HG02870 (cell line): ENCODE measurements around the gene KISS1R.
A peak's percentile ranks its signal among the peaks of the same experiment; 100 is the strongest.

Experiments used
- ATAC-seq: cut with Tn5 transposase; IDR thresholded peaks from one replicate; pipeline ENCODE4 v1.9.1; 2021; ENCODE audit warnings: mild to moderate bottlenecking, moderate library complexity; ENCODE audit not compliant: unreplicated experiment

The KISS1R gene

GRCh38 chr19:934865-935479 lies 17.8 kb downstream of the KISS1R start:
- no peak for ATAC-seq

GRCh38 chr19:936175-936546 lies 19.0 kb downstream of the KISS1R start:
- ATAC-seq, result no peak

GRCh38 chr19:937259-937694 lies 20.1 kb downstream of the KISS1R start:
- ATAC-seq, result no peak

- ATAC-seq, result no peak
Observed at GRCh38 chr19:938233-938923, 21.2 kb downstream of the KISS1R start.

- no peak for ATAC-seq
Observed at GRCh38 chr19:939439-939838, 22.3 kb downstream of the KISS1R start.

GRCh38 chr19:939922-940321 lies 22.8 kb downstream of the KISS1R start:
- ATAC-seq, result no peak

- no peak for ATAC-seq
Observed at GRCh38 chr19:940591-941291, 23.6 kb downstream of the KISS1R start.

GRCh38 chr19:941292-942132 lies 24.4 kb downstream of the KISS1R start:
- no peak for ATAC-seq

GRCh38 chr19:942133-942645 lies 25.1 kb downstream of the KISS1R start:
- no peak for ATAC-seq

- ATAC-seq, result no peak
Observed at GRCh38 chr19:943551-944170, 26.5 kb downstream of the KISS1R start.

- no peak for ATAC-seq
Observed at GRCh38 chr19:944171-944567, 27.0 kb downstream of the KISS1R start.

- no peak for ATAC-seq
Observed at GRCh38 chr19:944663-945241, 27.6 kb downstream of the KISS1R start.

GRCh38 chr19:945401-946252 lies 28.5 kb downstream of the KISS1R start:
- ATAC-seq, result no peak

GRCh38 chr19:947090-947706 lies 30.1 kb downstream of the KISS1R start:
- ATAC-seq, result no peak

- ATAC-seq, result peak; percentile 63
Observed at GRCh38 chr19:947707-948539, 30.8 kb downstream of the KISS1R start.

- ATAC-seq, result no peak
Observed at GRCh38 chr19:948842-949496, 31.8 kb downstream of the KISS1R start.

- ATAC-seq, result no peak
Observed at GRCh38 chr19:950352-951066, 33.4 kb downstream of the KISS1R start.
